GM18951 (cell line): ENCODE data around the gene SYT2.
"Not testable (repeated sequence)": the region's sequence is repeated elsewhere in the genome, so short reads cannot be mapped to it uniquely, and the experiment has no call there.

Source experiments
- POLR2A ChIP-seq: IDR thresholded peaks from 4 replicates; pipeline ENCODE4 v1.6.1; 2011; ENCODE audit warnings: mild to moderate bottlenecking; ENCODE audit not compliant: insufficient read length, insufficient read depth; ENCODE audit errors: extremely low read depth
- in situ Hi-C: fragments of 300-500 bp; cut with MboI; formaldehyde crosslinking; loops from one replicate; pipeline ENCODE4 v1.12.0; 2022; ENCODE audit warnings: low sequenced_read_pairs, mixed read lengths, inconsistent platforms; ENCODE audit not compliant: unreplicated experiment

SYT2 gene

DNA sequence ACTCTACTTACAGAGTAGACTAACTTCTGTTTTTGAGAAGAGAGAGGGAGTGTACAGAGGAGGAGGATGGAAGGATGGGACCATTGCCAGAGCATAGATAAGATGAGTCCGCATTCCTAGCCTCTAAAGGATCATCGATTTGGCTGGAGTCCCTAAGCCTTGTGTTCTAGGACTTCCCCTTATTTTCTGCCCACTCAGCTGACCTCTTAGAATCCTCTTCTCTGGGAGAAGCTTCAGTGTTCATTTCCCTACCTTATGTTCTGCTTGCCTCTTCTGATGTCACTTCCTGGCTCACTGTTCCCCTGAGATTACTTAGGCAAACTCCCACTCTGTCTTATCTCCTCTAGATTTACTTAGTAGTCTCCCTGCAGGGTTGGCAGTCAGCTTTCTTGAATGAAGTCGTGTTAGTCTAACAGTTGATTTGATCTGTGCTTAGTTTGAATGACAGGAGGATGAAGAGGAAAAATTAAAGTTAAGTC lies 156.7 kb downstream of the SYT2 start:
- in situ Hi-C loops: no loop called here
- no peak for TF ChIP-seq POLR2A

DNA sequence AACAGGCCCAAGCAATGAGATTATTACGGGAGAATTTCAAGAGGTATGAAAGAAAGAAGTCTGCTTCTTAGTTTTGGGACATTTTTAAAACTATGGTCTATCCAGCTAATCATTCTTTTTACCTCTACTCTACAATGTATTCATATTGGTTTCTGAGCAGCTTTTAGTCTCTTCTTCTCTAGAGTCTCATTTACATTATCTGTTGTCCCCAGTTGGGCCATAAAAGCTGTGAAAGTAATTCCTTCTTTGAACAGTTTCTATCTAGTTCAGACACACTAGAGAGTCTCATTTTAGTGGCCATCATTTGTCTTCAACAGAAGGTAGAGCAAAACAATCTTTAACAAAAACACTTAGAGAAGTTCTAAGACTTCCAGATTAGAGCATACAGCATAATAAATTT lies 157.2 kb downstream of the SYT2 start:
- in situ Hi-C loops: not testable (repeated sequence)

DNA sequence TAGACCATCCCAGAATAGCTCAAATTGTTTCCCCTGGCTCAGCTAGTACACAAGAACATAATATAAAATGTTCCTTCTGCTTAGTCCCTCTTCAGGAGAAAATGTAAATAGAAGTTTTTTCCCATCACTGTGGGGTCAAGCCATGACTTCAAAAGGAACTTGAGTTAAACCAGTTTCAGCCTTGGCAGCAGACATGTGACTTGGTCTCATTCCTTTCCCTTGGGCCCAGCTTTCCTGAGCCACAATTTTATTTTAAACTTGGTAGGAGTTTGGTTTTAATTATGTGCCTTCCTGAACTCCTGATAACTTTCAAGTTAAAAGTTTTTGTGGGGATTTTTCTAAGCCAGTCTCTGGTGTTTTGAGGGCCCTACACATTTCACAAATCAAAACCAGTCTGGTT lies 157.6 kb downstream of the SYT2 start:
- in situ Hi-C loops: not testable (repeated sequence)

DNA sequence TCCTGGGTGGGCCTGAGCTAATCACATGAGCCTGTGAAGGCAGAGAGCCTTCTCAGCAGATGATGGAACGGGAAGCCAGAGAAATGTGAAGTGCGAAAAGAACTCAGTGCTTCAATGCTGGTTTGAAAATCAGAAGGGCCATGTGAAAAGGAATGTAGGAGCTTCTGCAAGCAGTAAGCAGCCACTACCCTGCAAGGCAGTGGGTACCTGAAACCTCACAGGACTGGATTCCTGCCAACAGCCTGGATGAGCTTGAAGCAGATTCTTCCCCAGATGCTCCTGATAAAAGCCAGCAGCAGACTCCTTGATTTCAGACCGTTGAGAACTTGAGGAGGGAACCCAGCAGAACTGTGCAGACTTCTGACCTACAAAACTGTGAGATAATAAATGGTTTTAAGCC lies 158.6 kb downstream of the SYT2 start:
- TF ChIP-seq POLR2A: no peak

DNA sequence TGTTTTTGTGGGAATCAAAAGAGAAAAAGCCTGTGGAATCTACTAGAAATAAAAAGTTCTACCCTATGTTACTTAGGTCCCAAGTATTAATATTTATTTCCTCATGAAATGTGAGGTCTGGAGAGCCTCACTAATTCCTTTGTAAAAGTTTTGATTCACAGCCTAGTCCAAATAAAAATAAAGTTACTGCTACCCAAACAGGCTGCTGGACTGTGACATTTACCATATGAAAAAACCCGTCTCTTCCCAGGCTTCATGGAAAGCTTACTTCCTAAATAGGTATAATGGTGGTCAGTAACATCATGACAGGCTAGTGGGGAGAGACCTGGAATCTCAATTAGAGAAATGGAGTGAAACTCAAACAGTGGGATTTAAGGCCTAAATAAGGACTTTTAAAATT lies 160.2 kb downstream of the SYT2 start:
- in situ Hi-C loops: not testable (repeated sequence)

More for the DNA sequence above, 158.6 kb downstream of the SYT2 start:
- in situ Hi-C loops: no loop called here

DNA sequence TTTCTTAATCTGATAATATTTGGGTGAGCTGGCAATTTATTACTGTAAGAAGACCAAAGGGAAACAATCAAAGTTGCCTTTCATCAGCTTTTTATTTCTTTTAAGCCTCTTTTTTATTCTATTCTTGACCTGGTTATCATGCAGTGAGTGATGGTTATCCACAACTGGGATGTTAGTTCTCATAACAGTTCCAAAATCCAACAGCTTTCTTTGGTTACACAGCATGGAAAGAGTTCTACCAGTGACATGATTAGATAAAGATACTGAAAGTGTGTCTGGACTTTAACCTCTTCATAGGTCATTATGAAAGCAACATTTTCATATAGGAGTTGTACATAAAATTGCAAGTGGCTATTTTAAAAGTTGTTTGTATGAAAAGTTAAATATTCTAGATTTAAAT lies 163.0 kb downstream of the SYT2 start:
- TF ChIP-seq POLR2A: no peak
- in situ Hi-C loops: no loop called here

DNA sequence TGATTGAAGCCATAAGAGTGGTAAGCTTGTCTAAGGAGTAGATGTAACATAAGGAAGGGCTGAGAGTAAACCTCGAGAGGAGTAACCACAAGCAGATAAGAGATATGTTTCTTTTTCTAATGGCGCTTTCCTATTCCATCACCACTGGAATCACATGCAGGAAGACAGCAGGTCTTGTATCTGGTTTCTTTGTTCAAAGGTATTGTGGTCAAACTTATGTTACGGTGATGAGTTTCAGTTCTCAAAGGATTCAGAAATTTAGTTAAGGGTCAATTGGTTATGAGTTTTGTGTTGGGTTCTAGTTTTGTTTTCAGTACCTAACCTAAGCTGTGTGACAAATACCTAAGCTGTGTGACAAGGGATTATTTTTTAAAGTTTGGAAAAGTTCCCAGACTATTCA lies 163.5 kb downstream of the SYT2 start:
- in situ Hi-C loops: not testable (repeated sequence)

DNA sequence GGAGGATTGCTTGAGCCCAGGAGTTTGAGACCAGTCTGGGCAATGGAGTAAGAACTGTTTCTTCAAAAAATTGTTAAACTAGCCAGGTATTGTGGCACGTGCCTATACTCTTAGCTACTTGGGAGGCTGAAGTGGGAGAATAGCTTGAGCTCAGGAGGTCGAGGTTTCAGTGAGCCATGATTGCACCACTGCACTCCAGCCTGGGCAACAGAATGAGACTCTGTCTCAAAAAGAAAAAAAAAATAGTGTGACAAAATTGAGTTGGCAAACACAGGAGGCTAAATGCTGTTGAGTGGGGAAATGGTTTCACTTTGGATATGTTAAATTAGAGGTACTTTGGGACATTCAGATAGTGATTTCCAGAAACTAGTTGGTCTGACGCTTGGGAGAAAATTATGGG lies 163.9 kb downstream of the SYT2 start:
- in situ Hi-C loops: not testable (repeated sequence)

DNA sequence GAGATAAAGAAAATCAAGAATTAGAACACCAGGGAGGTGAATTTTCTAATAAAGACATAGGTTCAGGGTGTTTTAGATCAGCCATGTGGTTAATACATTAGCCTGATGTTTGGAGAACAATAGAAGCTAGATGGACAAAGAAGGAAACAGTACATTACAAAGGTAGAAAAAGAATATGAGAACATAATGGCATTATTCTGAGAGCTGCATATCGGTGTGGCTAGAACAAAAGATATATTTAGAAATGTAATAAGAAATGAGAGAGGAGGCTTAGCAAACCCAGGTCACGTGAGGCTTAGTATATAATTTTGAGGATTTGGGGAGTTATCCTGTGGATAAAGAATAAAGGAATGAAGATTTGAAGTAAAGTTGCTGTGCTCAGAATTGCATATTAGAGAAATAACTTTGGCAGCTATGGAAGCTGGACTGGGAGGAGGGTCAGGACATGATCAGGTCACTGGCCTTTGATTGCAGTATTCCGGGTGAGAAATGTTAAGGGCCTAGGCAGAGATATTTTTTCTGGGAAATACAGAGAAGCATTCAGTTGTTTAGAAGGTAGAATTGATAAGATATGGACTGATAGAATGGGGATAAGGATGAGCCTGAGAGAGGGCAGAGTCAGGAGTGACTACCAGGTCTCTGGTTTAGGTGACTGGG lies 164.5 kb downstream of the SYT2 start:
- in situ Hi-C loops: not testable (repeated sequence)

DNA sequence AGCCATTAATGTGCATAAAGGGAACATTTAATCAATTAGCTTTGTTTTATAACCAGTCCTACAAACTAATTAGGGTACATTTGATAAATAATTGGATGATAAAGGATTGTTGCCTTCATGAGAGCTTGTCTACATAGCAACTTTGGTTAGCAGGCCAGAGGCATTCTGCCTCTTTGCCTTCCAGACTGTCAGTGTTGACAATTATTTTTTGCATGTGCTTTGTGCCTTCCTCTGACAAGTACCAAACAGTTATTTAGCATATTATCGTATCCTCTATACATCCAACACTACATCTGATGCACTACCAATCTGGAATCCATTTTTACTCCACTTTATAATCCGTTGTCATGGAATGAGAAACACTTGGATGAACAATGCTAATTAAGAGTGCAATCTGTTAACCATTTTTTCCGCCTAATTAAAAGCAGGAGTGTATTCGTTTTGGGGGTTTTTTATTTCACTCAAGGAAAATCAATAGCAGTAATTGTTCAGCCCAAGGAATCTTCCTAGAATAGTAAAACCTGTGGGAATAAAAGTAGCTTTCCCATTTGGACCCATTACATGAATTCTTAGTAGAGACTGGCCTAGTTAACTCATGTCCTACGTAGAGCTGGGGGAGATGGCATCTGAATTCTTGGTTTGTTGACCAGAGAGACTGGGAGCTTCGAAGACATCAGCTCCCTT lies 165.3 kb downstream of the SYT2 start:
- in situ Hi-C loops: not testable (repeated sequence)

DNA sequence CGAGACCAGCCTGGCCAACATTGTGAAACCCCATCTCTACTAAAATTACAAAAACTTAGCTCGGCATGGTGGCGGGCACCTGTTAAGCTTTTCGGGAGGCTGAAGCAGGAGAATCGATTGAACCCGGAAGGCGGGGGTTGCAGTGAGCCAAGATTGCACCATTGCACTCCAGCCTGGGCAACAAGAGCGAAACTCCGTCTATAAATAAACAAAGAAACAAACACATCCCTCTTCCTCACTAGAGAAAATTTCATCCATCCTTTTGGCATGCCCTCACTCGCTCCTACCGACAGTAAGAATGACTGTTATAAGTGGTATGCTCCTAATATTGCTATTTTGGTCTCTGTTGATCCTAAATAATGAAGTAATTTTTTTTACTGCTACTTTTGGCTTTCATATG lies 166.7 kb downstream of the SYT2 start:
- in situ Hi-C loops: not testable (repeated sequence)

DNA sequence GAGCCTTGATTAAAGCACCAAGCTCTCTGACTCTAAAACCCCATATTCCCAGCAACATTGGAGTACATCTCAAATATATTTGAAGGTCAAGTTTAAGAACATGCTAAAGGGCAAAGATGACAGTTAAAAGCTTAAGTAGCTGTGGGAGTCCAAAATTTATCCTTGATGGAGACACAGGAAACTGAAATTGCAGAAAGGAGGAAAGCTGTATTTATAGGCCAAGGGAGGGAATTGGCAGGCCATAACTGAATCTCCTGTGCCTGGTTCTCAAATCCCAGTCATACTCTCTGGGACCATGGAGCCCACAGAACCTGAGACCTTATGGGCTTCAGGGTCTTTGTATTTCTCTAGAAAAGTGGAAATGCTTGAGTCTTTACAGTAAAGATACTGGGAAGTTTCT lies 167.8 kb downstream of the SYT2 start:
- in situ Hi-C loops: not testable (repeated sequence)

DNA sequence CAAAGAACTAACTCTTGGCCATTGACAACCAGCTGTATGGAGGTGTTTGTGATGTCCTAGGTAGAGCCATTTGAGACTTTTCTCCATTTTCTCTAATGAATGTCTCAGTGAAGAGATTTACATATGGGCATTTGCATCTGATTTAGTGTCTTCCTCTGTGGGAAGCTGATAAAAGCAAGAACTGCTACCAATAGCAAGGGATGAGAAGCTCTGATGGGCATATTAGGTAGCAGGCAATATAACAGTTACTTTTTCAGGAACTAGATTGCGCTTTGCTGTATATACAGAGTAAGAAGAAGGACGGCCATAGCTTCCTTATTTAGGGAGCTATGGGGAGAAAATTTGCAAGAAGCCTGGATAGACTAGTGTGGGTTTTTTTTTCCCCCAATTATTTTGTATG lies 169.4 kb downstream of the SYT2 start:
- in situ Hi-C loops: not testable (repeated sequence)
